Esophagus mucosa (tissue), 1 donor: ENCODE results near the gene ALDH3B2. TPM values are rescaled to one million over a fixed set of nuclear protein-coding genes. Genes with fewer than 3 reads are reported as not detected.
"Not testable (repeated sequence)": the region's sequence is repeated elsewhere in the genome, so short reads cannot be mapped to it uniquely, and the experiment has no call there.

Experiments used
- ATAC-seq: fragments of 200-7000 bp; cut with Tn5 transposase; one replicate; pipeline ENCODE4 v1.9.1; 2020
- total RNA-seq: library from RNA; stranded (reverse); gene quantifications from one replicate; pipeline ENCODE4 v1.2.4, GENCODE V29; 2023
- donor health status: DM: yes; HTN: yes; CAD: no.

The ALDH3B2 gene
- total RNA-seq, 1 donor from 2014 or later, result 206 TPM

DNA sequence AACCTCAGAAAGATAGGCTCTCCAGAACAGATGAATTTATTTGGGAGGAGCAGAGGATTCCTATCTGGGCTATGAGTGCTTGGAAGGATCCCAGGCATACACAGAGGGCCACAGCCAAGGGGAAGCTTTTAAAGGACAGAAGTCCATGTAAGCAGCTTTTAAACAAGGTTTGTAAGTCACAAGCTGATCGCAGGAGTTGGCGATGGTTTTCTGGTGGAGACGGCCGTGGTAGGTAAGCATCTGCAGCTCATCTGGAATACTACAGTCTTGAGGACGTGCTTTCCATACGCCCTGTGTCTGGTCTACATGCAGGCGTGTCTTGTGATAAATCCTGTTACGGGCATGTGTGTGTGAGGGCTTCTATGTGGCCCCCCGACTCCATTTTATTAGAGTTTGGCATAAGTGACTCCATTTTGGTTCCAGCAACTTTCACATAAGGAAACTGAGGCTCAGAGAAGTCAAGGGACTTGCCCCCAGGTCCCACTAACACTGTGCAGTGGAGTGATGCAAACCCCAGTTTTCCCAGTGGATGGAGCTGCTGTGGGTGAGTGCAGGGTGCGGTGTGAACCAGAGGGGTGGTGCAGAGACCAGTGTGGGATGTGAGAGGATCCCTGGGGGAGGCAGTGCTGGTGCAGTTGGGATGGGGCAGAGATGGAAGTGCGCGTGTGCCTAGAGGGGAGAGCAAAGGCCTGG is 12.1 kb downstream of the ALDH3B2 start:
- ATAC-seq, result no peak

DNA sequence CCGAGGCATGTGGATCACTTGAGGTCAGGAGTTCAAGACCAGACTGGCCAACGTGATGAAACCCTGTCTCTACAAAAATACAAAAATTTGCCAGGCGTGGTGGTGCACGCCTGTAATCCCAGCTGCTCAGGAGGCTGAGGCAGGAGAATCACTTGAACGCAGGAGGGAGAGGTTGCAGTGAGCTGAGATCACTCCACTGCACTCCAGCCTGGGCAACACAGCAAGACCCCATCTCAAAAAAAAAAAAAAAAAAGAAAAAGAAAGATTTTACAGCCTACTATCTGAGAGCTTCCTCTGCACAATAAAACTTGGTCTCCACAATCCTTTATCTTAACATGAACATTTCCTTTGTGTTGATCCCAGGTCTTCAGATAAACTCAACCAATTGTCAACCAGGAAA is 13.7 kb downstream of the ALDH3B2 start:
- not testable (repeated sequence) for ATAC-seq

GRCh38 chr11:67659651-67660165 is 14.7 kb downstream of the ALDH3B2 start:
- not testable (repeated sequence) for ATAC-seq

DNA sequence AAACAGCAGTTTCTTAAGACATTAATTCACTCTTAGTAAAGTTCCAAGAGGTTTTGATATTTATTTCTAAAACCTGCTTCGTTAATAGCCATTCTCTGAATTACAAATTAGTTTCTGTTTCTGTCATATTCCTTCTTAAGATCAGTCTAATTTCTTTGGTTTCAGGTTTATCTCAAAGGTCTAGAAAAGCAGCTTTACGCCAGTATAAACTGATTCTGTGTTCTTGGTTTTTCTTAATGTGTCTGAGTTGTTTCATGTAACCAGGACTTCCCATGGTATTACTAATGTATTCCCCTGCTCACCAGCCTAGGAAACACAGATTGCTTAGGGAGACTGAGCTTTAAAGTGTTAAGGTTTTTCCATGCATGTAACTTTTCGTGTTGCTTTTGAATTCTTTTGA is 17.1 kb downstream of the ALDH3B2 start:
- no peak for ATAC-seq

DNA sequence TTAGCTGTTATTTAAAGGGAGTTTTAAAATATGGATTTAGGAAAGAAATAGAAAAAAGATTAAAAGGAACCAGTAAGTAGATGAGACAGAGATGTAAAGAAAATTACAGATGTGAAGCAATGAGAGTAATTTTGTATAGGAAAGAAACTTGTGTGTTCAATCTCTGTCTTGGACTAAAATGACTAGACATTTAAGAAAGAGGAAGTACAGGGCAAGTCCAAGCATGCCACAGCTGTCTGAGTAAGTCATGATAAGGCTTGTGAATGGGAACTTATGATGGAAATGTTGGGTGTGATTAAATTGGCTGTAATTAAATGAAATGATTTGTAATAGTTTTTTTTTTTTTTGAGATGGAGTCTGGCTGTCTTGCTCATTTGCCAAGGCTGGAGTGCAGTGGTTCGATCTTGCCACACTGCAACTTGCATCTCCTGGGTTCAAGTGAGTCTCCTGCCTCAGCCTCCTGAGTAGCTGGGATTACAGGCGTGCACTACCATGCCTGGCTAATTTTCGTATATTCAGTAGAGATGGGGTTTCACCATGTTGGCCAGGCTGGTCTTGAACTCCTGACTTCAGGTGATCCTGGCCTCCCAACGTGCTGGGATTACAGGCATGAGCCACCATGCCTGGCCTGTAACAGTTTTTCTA is 18.0 kb downstream of the ALDH3B2 start:
- ATAC-seq, result peak; percentile 78

DNA sequence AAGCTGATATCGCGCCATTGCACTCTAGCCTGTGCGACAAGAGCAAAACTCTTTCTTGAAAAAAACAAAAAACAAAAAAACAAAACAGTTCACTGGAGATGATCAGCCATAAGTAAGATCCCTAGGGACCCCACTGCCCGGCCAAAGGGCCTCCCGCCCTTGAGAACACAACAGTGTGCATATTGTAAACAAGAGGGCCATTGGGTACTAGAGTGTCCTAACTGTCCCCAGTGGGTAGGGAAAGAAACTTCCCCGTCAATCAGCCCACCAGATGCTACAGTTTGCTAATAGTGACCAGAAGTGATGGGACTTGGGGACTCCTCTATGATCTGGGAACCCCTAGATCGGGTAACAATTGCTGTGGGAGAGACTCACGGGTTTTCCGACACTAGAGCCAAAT is 20.2 kb downstream of the ALDH3B2 start:
- no peak for ATAC-seq

- ATAC-seq, result no peak
These were observed 21.2 kb downstream of the ALDH3B2 start for GRCh38 chr11:67652965-67653845.

- no peak for ATAC-seq
These were observed 22.2 kb downstream of the ALDH3B2 start for GRCh38 chr11:67651976-67652781.

DNA sequence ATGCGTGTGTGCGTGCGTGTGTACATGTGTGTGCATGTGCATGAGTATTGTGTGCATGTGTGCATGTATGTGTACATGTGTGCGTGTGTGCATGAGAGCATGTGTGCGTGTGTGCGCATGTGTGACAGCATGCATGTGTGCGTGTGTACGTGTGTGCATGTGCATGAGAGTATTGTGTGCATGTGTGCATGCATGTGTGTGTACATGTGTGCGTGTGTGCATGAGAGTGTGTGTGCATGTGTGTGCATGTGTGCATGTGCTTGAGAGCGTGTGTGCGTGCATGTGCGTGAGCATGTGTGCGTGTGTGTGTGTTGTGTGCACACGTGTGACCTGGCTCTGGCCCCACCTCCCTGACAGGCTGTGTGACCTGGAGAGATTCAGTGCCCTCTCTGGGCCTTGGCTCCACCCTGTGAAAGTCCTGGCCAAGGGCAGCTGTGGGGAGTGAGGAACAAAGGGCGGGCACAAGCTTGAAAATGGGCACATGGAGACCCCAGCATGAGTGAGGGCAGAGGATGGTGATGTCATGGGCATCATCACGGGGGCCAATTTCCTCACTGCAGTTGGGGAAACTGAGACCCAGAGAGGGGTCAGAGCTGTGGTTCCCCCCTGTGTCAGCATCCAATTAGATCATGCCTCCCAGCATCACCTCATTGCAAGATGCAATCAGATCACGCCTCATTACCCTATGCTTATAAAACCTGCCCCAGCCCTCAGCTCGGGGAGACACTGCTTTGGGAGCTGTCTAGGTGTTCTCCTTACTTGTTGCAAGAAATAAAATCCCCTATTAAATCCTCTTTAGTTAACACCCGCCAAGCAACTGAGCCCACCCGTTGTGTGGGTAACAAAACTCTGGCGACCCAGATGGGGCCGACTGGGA is 24.6 kb downstream of the ALDH3B2 start:
- ATAC-seq, result peak; percentile 2

DNA sequence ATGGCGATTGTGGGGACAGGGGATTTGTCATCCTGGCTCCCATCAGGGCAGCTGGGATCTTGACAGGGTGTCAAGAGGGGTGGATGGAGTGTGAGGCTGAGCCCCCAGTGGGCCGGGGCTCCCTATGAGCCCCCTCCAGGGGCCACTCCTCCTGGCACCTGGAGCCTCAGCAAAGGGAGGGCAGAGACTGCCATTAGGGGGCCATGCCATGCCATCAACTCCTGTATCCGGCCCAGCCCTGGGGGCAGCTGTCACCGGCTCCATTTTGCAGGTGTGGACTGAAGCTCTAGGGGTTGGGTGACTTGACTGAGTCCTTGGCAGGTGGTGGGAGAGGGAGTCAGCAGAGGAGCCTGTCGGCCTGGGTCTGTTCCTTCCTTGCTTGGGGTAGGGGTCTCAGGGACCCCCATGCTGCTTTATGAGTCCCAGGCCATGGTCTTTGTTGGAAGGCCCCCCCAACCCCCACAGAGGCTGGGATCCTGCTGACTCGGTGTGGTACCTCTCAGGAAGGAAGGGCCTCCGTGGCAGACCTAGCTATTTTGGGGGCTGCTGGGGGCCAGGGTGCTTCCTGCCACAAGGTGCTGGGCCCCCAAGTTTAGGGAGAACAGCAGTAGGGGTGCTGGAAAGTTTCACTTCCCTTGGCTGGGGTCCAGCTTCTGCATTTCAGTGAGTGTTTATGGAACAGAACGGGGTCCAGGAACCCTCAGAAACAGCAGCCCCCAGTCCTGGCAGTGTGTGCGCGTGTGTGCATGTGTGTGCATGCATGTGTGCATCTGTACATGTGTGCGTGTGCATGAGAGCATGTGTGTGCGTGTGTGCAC is 25.4 kb downstream of the ALDH3B2 start:
- ATAC-seq, result peak; percentile 30

GRCh38 chr11:67648140-67648795 is 26.2 kb downstream of the ALDH3B2 start:
- ATAC-seq, result peak; percentile 44

- no peak for ATAC-seq
These were observed 27.0 kb downstream of the ALDH3B2 start for GRCh38 chr11:67647471-67647870.

GRCh38 chr11:67646535-67647336 is 27.7 kb downstream of the ALDH3B2 start:
- ATAC-seq, result no peak

GRCh38 chr11:67645521-67646461 is 28.6 kb downstream of the ALDH3B2 start:
- no peak for ATAC-seq

DNA sequence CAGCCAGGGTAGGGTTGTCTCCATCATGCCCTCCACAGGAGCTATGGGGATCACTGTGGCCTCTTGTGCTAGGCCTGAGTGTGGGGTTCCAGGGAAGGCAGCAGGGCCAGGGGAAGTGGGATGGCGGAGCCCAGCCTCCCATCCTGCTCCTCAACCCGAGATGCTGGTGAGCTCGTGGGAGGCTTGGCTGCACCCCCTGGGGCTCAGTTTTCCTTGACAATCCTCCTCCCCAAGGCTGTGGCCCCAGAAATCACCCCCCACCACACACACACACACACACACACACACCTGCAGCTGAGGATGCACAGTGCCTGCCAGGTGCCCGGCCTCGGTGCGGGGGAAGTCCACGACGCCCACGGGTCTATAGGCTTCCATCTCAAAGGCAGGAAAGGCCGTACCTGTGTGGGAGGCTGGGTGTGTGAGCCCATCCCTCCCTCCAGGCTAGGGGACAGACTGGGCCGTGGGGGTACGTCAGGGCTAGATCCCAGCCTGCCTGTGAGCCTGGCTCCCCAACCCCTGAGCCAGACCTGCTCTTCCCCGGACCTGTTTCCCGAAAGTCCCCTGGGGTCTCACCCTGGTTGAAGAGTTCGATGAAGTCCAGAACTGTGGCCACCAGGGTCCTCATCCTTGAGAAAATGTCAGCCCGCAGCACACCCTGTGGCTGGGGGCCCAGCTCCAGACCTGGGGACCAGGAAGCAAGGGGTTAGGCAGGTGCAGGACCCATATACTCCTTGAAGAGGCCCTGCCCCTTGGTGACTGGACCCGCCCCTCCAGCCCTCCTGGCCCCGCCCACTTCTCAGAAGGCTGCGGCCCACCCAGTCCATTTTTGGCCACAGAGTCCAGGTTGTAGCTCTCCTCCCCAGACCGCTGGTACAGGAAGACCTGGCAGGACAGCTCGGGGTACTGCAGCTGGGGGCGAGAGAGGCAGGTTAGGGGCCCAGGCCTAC is 29.7 kb downstream of the ALDH3B2 start:
- no peak for ATAC-seq

GRCh38 chr11:67644042-67644441 is 30.4 kb downstream of the ALDH3B2 start:
- no peak for ATAC-seq
